HL-60/S4 (cell line): ENCODE measurements around the gene GULP1.

Experiments used
- in situ Hi-C: fragments of 300-500 bp; cut with MboI; formaldehyde crosslinking; loops from 2 replicates; pipeline ENCODE4 v1.14.3; 2022; ENCODE audit warnings: low sequenced_read_pairs

The GULP1 gene

GRCh38 chr2:188365058-188365641 lies 73.5 kb downstream of the GULP1 start:
- in situ Hi-C loops: no loop called here

GRCh38 chr2:188367164-188367563 lies 75.5 kb downstream of the GULP1 start:
- in situ Hi-C loops: no loop called here

GRCh38 chr2:188369365-188369764 lies 77.7 kb downstream of the GULP1 start:
- in situ Hi-C loops: no loop called here

- in situ Hi-C loops: no loop called here
Measured at GRCh38 chr2:188378371-188378950, 86.8 kb downstream of the GULP1 start.

GRCh38 chr2:188379748-188380147 lies 88.1 kb downstream of the GULP1 start:
- in situ Hi-C loops: no loop called here

GRCh38 chr2:188380280-188380679 lies 88.6 kb downstream of the GULP1 start:
- in situ Hi-C loops: no loop called here

- in situ Hi-C loops: no loop called here
Measured at GRCh38 chr2:188381614-188382013, 89.9 kb downstream of the GULP1 start.

- in situ Hi-C loops: no loop called here
Measured at GRCh38 chr2:188382107-188382506, 90.4 kb downstream of the GULP1 start.

GRCh38 chr2:188383158-188383557 lies 91.5 kb downstream of the GULP1 start:
- in situ Hi-C loops: no loop called here

- in situ Hi-C loops: no loop called here
Measured at GRCh38 chr2:188385857-188386256, 94.2 kb downstream of the GULP1 start.

- in situ Hi-C loops: no loop called here
Measured at GRCh38 chr2:188388831-188389230, 97.2 kb downstream of the GULP1 start.

GRCh38 chr2:188391354-188391753 lies 99.7 kb downstream of the GULP1 start:
- in situ Hi-C loops: no loop called here

- in situ Hi-C loops: no loop called here
Measured at GRCh38 chr2:188394931-188395472, 103.3 kb downstream of the GULP1 start.

- in situ Hi-C loops: no loop called here
Measured at GRCh38 chr2:188395903-188396689, 104.4 kb downstream of the GULP1 start.

- in situ Hi-C loops: no loop called here
Measured at GRCh38 chr2:188399159-188399558, 107.5 kb downstream of the GULP1 start.

- in situ Hi-C loops: no loop called here
Measured at GRCh38 chr2:188403676-188404075, 112.0 kb downstream of the GULP1 start.

- in situ Hi-C loops: no loop called here
Measured at GRCh38 chr2:188404341-188405004, 112.8 kb downstream of the GULP1 start.

GRCh38 chr2:188406414-188406813 lies 114.7 kb downstream of the GULP1 start:
- in situ Hi-C loops: no loop called here

- in situ Hi-C loops: no loop called here
Measured at GRCh38 chr2:188410504-188411235, 119.0 kb downstream of the GULP1 start.

GRCh38 chr2:188412190-188412589 lies 120.5 kb downstream of the GULP1 start:
- in situ Hi-C loops: no loop called here

GRCh38 chr2:188414411-188414810 lies 122.7 kb downstream of the GULP1 start:
- in situ Hi-C loops: no loop called here
